ENCODE data around the gene MUSK. TPM values are rescaled to one million over a fixed set of nuclear protein-coding genes. Genes with fewer than 3 reads are reported as not detected.

The MUSK gene
- total RNA-seq, 1 donor from 2014 or later, result not detected

- no peak for DNase-seq (ENCODE audit: extremely low spot score, unreplicated experiment)
- H3K4me3 Mint-ChIP-seq, result no peak overlapping the region
- no peak overlapping the region for H3K27ac Mint-ChIP-seq
- TF ChIP-seq, protein P1, sequence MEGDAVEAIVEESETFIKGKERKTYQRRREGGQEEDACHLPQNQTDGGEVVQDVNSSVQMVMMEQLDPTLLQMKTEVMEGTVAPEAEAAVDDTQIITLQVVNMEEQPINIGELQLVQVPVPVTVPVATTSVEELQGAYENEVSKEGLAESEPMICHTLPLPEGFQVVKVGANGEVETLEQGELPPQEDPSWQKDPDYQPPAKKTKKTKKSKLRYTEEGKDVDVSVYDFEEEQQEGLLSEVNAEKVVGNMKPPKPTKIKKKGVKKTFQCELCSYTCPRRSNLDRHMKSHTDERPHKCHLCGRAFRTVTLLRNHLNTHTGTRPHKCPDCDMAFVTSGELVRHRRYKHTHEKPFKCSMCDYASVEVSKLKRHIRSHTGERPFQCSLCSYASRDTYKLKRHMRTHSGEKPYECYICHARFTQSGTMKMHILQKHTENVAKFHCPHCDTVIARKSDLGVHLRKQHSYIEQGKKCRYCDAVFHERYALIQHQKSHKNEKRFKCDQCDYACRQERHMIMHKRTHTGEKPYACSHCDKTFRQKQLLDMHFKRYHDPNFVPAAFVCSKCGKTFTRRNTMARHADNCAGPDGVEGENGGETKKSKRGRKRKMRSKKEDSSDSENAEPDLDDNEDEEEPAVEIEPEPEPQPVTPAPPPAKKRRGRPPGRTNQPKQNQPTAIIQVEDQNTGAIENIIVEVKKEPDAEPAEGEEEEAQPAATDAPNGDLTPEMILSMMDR (conservative IDR thresholded peaks at IDR 0.05), result no peak
- H3K36me3 Mint-ChIP-seq, result no peaks in the 10 kb centered on the region
- no peaks in the 10 kb centered on the region for H3K27me3 Mint-ChIP-seq
- H3K4me1 Mint-ChIP-seq (ENCODE audit: unreplicated experiment), result no peaks in the 10 kb centered on the region
- H3K9me3 Mint-ChIP-seq, result peaks cover 6% of the 10 kb centered on the region
These were observed 140.5 kb downstream of the MUSK start for GRCh38 chr9:110809038-110809595.

GRCh38 chr9:110810262-110810976 lies 141.8 kb downstream of the MUSK start:
- H3K9me3 Mint-ChIP-seq, result peaks cover 6% of the 10 kb centered on the region
- TF ChIP-seq, protein P1 (conservative IDR thresholded peaks at IDR 0.05), result no peak
- no peak overlapping the region for H3K27ac Mint-ChIP-seq

GRCh38 chr9:110812886-110813285 lies 144.3 kb downstream of the MUSK start:
- TF ChIP-seq, protein P1 (conservative IDR thresholded peaks at IDR 0.05), result no peak
- DNase-seq (ENCODE audit: extremely low spot score, unreplicated experiment), result no peak
- Mint-ChIP-seq H3K4me3 (no peak overlapping the region), H3K9me3 (peaks cover 6% of the 10 kb centered on the region), H3K36me3 (no peaks in the 10 kb centered on the region), H3K27ac (no peak overlapping the region), H3K27me3 (no peaks in the 10 kb centered on the region), H3K4me1 (ENCODE audit: unreplicated experiment) (no peaks in the 10 kb centered on the region)

More at GRCh38 chr9:110810262-110810976, 141.8 kb downstream of the MUSK start:
- no peak for DNase-seq (ENCODE audit: extremely low spot score, unreplicated experiment)
- H3K4me1 Mint-ChIP-seq (ENCODE audit: unreplicated experiment), result no peaks in the 10 kb centered on the region
- H3K36me3 Mint-ChIP-seq, result no peaks in the 10 kb centered on the region
- H3K27me3 Mint-ChIP-seq, result no peaks in the 10 kb centered on the region
- no peak overlapping the region for H3K4me3 Mint-ChIP-seq

- Mint-ChIP-seq H3K9me3 (peaks cover 6% of the 10 kb centered on the region), H3K4me1 (ENCODE audit: unreplicated experiment) (no peaks in the 10 kb centered on the region), H3K27me3 (no peaks in the 10 kb centered on the region), H3K4me3 (no peak overlapping the region), H3K27ac (no peak overlapping the region), H3K36me3 (no peaks in the 10 kb centered on the region)
- no peak for DNase-seq (ENCODE audit: extremely low spot score, unreplicated experiment)
- TF ChIP-seq, protein P1 (conservative IDR thresholded peaks at IDR 0.05), result no peak
These were observed 145.6 kb downstream of the MUSK start for GRCh38 chr9:110814159-110814558.

- no peak overlapping the region for H3K4me3 Mint-ChIP-seq
- H3K27me3 Mint-ChIP-seq, result no peaks in the 10 kb centered on the region
- TF ChIP-seq, protein P1 (conservative IDR thresholded peaks at IDR 0.05), result no peak
- no peak overlapping the region for H3K27ac Mint-ChIP-seq
- no peaks in the 10 kb centered on the region for H3K36me3 Mint-ChIP-seq
- no peak for DNase-seq (ENCODE audit: extremely low spot score, unreplicated experiment)
- no peaks in the 10 kb centered on the region for H3K4me1 Mint-ChIP-seq (ENCODE audit: unreplicated experiment)
- peaks cover 6% of the 10 kb centered on the region for H3K9me3 Mint-ChIP-seq
These were observed 146.8 kb downstream of the MUSK start for GRCh38 chr9:110815361-110815760.

Data from type B pancreatic cell (in vitro differentiated cells).